CD4-positive, alpha-beta T cell (primary cell): ENCODE results near the gene NRDC. TPM values are rescaled to one million over a fixed set of nuclear protein-coding genes. Genes with fewer than 3 reads are reported as not detected.

Experiments
- ATAC-seq: fragments of 200-7000 bp; cut with Tn5 transposase; one replicate; pipeline ENCODE4 v1.10.0; 2022; ENCODE audit warnings: mild to moderate bottlenecking; ENCODE audit not compliant: poor library complexity
- CTCF ChIA-PET: fragments of 350-600 bp; sonication (Branson Sonifier 250); formaldehyde crosslinking; loops from one replicate; lab custom pipeline; 2021; ENCODE audit warnings: antibody characterized with exemption, inconsistent platforms; lab: Charles Lee
- POLR2A ChIA-PET: fragments of 350-600 bp; sonication (Branson Sonifier 250); formaldehyde crosslinking; loops from one replicate; lab custom pipeline; 2021; ENCODE audit warnings: antibody characterized with exemption, inconsistent platforms; lab: Charles Lee
- DNase-seq, 14 experiments: peaks; one replicate each; pipeline ENCODE4 v3.0.0-alpha.2; 2013 to 2020; ENCODE audit warnings: mixed read lengths in 2 of 14
- H3K27ac ChIP-seq, 2 donors: one replicate each; pipeline versions ENCODE4 v1.5.1 to v1.7.0; 2013; ENCODE audit warnings: low read length in 2 of 2, low read depth in 1 of 2, mild to moderate bottlenecking in 1 of 2
- H3K27me3 ChIP-seq, 2 experiments: 1 replicate in 1 of 2; 2 replicates in 1 of 2; pipeline versions ENCODE4 v1.6.1 to v1.7.0; 2013; ENCODE audit warnings: low read length in 2 of 2, control low read depth in 1 of 2, mild to moderate bottlenecking in 1 of 2, moderate library complexity in 1 of 2; ENCODE audit not compliant: insufficient read depth in 2 of 2, control insufficient read depth in 1 of 2
- H3K36me3 ChIP-seq: one replicate; pipeline ENCODE4 v1.6.1; 2013; ENCODE audit warnings: low read length, control low read depth; ENCODE audit not compliant: insufficient read depth
- H3K4me1 ChIP-seq: one replicate; pipeline ENCODE4 v1.6.1; 2013; ENCODE audit warnings: low read length, control low read depth; ENCODE audit not compliant: insufficient read depth
- H3K4me3 ChIP-seq: one replicate; pipeline ENCODE4 v1.5.1; 2013; ENCODE audit warnings: mild to moderate bottlenecking, low read length, moderate library complexity
- H3K9me3 ChIP-seq, 2 experiments: 1 replicate in 1 of 2; 2 replicates in 1 of 2; pipeline versions ENCODE4 v1.6.1 to v1.7.0; 2013; ENCODE audit warnings: low read length in 2 of 2, mild to moderate bottlenecking in 2 of 2, control low read depth in 1 of 2, moderate library complexity in 1 of 2; ENCODE audit not compliant: control insufficient read depth in 1 of 2, insufficient read depth in 1 of 2
- H3K27ac Mint-ChIP-seq: one replicate; pipeline ENCODE4 v1.8.0; 2020; ENCODE audit warnings: mixed read lengths
- H3K27me3 Mint-ChIP-seq: one replicate; pipeline ENCODE4 v1.8.0; 2021; ENCODE audit warnings: mixed read lengths
- H3K36me3 Mint-ChIP-seq: one replicate; pipeline ENCODE4 v1.8.0; 2021; ENCODE audit warnings: low read depth, mixed read lengths
- H3K4me1 Mint-ChIP-seq: one replicate; pipeline ENCODE4 v1.8.0; 2021; ENCODE audit warnings: low read depth, mixed read lengths
- H3K4me3 Mint-ChIP-seq: one replicate; pipeline ENCODE4 v1.8.0; 2020; ENCODE audit warnings: mild to moderate bottlenecking, mixed read lengths
- H3K9me3 Mint-ChIP-seq: one replicate; pipeline ENCODE4 v1.8.0; 2020; ENCODE audit warnings: mixed read lengths
- CTCF ChIP-seq: fragments of 200-600 bp; IDR thresholded peaks from one replicate; pipeline ENCODE4 v1.8.0; 2022; ENCODE audit warnings: antibody characterized with exemption, mild to moderate bottlenecking
- intact Hi-C, 2 experiments: fragments of 100-400 bp; cut with DNase I in 1 of 2; cut with micrococcal nuclease in 1 of 2; formaldehyde crosslinking; loops; one replicate each; pipeline versions ENCODE4 v1.15.1 to v1.9.0; 2023 to 2025; cut with DNase I, micrococcal nuclease
- total RNA-seq, 174 experiments: library from RNA in 2 of 174; stranded (reverse) in 2 of 174; gene quantifications; one replicate each; pipeline ENCODE4 v1.2.3 and lab custom pipeline; 2021 to 2026

NRDC gene
- total RNA-seq, 2 experiments from 2014 or later: 59.0 to 62.4 TPM

- peak in 4 of 14 experiments; percentile 39 to 69 (median 58) for DNase-seq
- no peaks in the 10 kb centered on the region for H3K4me1 ChIP-seq
- no peak overlapping the region for H3K27ac ChIP-seq
- peak overlapping the region; percentile 12 for H3K27ac Mint-ChIP-seq
- ATAC-seq: peak; percentile 76
- H3K4me3 ChIP-seq: no peak overlapping the region
- no peaks in the 10 kb centered on the region for H3K27me3 Mint-ChIP-seq
- peak; percentile 75 for TF ChIP-seq CTCF
- H3K36me3 ChIP-seq: peaks cover 64% of the 10 kb centered on the region
- H3K4me3 Mint-ChIP-seq: no peak overlapping the region
- H3K36me3 Mint-ChIP-seq: peaks cover 66% of the 10 kb centered on the region
- intact Hi-C loops: loop anchor here (5.0 to 10.0 kb wide), 4 partner anchors 142 to 994 kb away; no protein-coding TSS in a partner anchor
- ChIA-PET POLR2A (interaction anchor here (0.8 to 1.5 kb wide), 5 partner anchors 35 to 151 kb away, joined by 3 to 4 read pairs (median 3); no protein-coding TSS in a partner anchor), CTCF (interaction anchor here (0.6 to 1.8 kb wide), 7 partner anchors 9 to 150 kb away, joined by 3 to 4 read pairs (median 3); no protein-coding TSS in a partner anchor)
- H3K9me3 ChIP-seq: no peaks in the 10 kb centered on the region
- peaks cover 7% of the 10 kb centered on the region for H3K4me1 Mint-ChIP-seq
- no peaks in the 10 kb centered on the region for H3K27me3 ChIP-seq
- H3K9me3 Mint-ChIP-seq: no peaks in the 10 kb centered on the region
Observed at GRCh38 chr1:51768971-51769588, 109.4 kb downstream of the NRDC start.

GRCh38 chr1:51761351-51761750, 117.2 kb downstream of the NRDC start:
- H3K27me3 ChIP-seq: no peaks in the 10 kb centered on the region
- no peak overlapping the region for H3K27ac ChIP-seq
- ATAC-seq: no peak
- Mint-ChIP-seq H3K4me3 (no peak overlapping the region), H3K4me1 (no peaks in the 10 kb centered on the region), H3K27me3 (no peaks in the 10 kb centered on the region), H3K27ac (peak overlapping the region; percentile 7), H3K9me3 (no peaks in the 10 kb centered on the region), H3K36me3 (peaks cover 49% of the 10 kb centered on the region)
- H3K4me1 ChIP-seq: no peaks in the 10 kb centered on the region
- ChIA-PET CTCF (interaction anchor here (1.8 kb wide), 1 partner anchor 16 kb away, joined by 3 read pairs; no protein-coding TSS in a partner anchor), POLR2A (interaction anchor here (1.3 kb wide), 1 partner anchor 32 kb away, joined by 3 read pairs; no protein-coding TSS in a partner anchor)
- intact Hi-C loops: loop anchor here (10.0 kb wide), 2 partner anchors 327 to 987 kb away; no protein-coding TSS in a partner anchor
- H3K36me3 ChIP-seq: peaks cover 28% of the 10 kb centered on the region
- no peak for TF ChIP-seq CTCF
- H3K9me3 ChIP-seq: no peaks in the 10 kb centered on the region
- DNase-seq: no peak
- H3K4me3 ChIP-seq: no peak overlapping the region

GRCh38 chr1:51760872-51761271, 117.7 kb downstream of the NRDC start:
- TF ChIP-seq CTCF: no peak
- H3K9me3 ChIP-seq: no peaks in the 10 kb centered on the region
- POLR2A ChIA-PET: interaction anchor here (1.3 kb wide), 1 partner anchor 32 kb away, joined by 3 read pairs; no protein-coding TSS in a partner anchor
- H3K4me1 ChIP-seq: no peaks in the 10 kb centered on the region
- intact Hi-C loops: loop anchor here (10.0 kb wide), 2 partner anchors 326 to 986 kb away; no protein-coding TSS in a partner anchor
- Mint-ChIP-seq H3K9me3 (no peaks in the 10 kb centered on the region), H3K27ac (no peak overlapping the region), H3K27me3 (no peaks in the 10 kb centered on the region), H3K36me3 (peaks cover 46% of the 10 kb centered on the region), H3K4me3 (no peak overlapping the region), H3K4me1 (no peaks in the 10 kb centered on the region)
- ATAC-seq (no peak), DNase-seq (no peak)
- no peaks in the 10 kb centered on the region for H3K27me3 ChIP-seq
- CTCF ChIA-PET: interaction anchor here (1.8 kb wide), 1 partner anchor 16 kb away, joined by 3 read pairs; no protein-coding TSS in a partner anchor
- no peak overlapping the region for H3K4me3 ChIP-seq
- H3K36me3 ChIP-seq: peaks cover 26% of the 10 kb centered on the region
- H3K27ac ChIP-seq: no peak overlapping the region
